Brain microvascular endothelial cell (primary cell): Measurements from ENCODE around the gene MYOM3.
A peak's percentile ranks its signal among the peaks of the same experiment; 100 is the strongest.

Source experiments
- DNase-seq: peaks from one replicate; pipeline ENCODE4 v3.0.0-alpha.2; 2020
- H3K27ac ChIP-seq: fragments of 250-450 bp; sonication (Bioruptor Pico); 2 replicates; pipeline ENCODE4 v1.5.1; 2020; ENCODE audit warnings: mild to moderate bottlenecking, moderate library complexity
- H3K27me3 ChIP-seq: fragments of 250-450 bp; sonication (Bioruptor Pico); replicated peaks from 2 replicates; pipeline ENCODE4 v1.5.1; 2020; ENCODE audit warnings: mild to moderate bottlenecking
- H3K36me3 ChIP-seq: fragments of 250-450 bp; sonication (Bioruptor Pico); replicated peaks from 2 replicates; pipeline ENCODE4 v1.5.1; 2020; ENCODE audit warnings: mild to moderate bottlenecking
- H3K4me3 ChIP-seq: 2 replicates; pipeline ENCODE4 v1.5.1; 2011; ENCODE audit warnings: low read depth, mild to moderate bottlenecking, control low read depth, low read length, moderate library complexity
- CTCF ChIP-seq: IDR thresholded peaks from 2 replicates; pipeline ENCODE4 v1.5.1; 2011; ENCODE audit warnings: low read depth, mild to moderate bottlenecking, moderate library complexity, low read length, control low read depth, inconsistent platforms; ENCODE audit errors: missing control alignments
- in situ Hi-C: cut with HindIII; loops from 2 replicates; pipeline ENCODE4 v1.10.0; 2017; ENCODE audit warnings: low sequenced_read_pairs, low pct_ligation_motif_present

MYOM3 gene

GRCh38 chr1:24155011-24155782, 43.3 kb upstream of the MYOM3 start:
- peak; percentile 60 for TF ChIP-seq CTCF
- DNase-seq = no peak
- H3K27ac ChIP-seq = no peak overlapping the region
- in situ Hi-C loops = no loop called here
- peaks cover 19% of the 10 kb centered on the region for H3K27me3 ChIP-seq
- H3K4me3 ChIP-seq = no peak overlapping the region
- H3K36me3 ChIP-seq = no peaks in the 10 kb centered on the region

GRCh38 chr1:24154215-24154614, 42.3 kb upstream of the MYOM3 start:
- in situ Hi-C loops = no loop called here
- TF ChIP-seq CTCF = no peak
- no peaks in the 10 kb centered on the region for H3K36me3 ChIP-seq
- H3K27me3 ChIP-seq = peaks cover 19% of the 10 kb centered on the region
- DNase-seq = no peak
- no peak overlapping the region for H3K4me3 ChIP-seq
- H3K27ac ChIP-seq = no peak overlapping the region

GRCh38 chr1:24152631-24153494, 40.9 kb upstream of the MYOM3 start:
- Histone ChIP-seq H3K36me3 (no peaks in the 10 kb centered on the region), H3K27ac (no peak overlapping the region), H3K27me3 (peaks cover 16% of the 10 kb centered on the region), H3K4me3 (no peak overlapping the region)
- TF ChIP-seq CTCF = no peak
- in situ Hi-C loops = no loop called here
- DNase-seq = no peak

GRCh38 chr1:24151175-24151533, 39.2 kb upstream of the MYOM3 start:
- in situ Hi-C loops = no loop called here

More at GRCh38 chr1:24151175-24151533, 39.2 kb upstream of the MYOM3 start:
- DNase-seq = no peak
- no peak for TF ChIP-seq CTCF
- Histone ChIP-seq H3K36me3 (no peaks in the 10 kb centered on the region), H3K27me3 (peaks cover 16% of the 10 kb centered on the region), H3K4me3 (no peak overlapping the region), H3K27ac (no peak overlapping the region)
